Hepatocyte (in vitro differentiated cells): ENCODE measurements around the gene ZPR1.

Experiments
- CTCF ChIP-seq: fragments of 200-600 bp; sonication (generic); IDR thresholded peaks from 2 replicates; pipeline ENCODE4 v1.5.1; 2016; ENCODE audit warnings: antibody characterized with exemption, mild to moderate bottlenecking; ENCODE audit not compliant: poor library complexity
- EZH2 ChIP-seq: fragments of 200-600 bp; sonication (generic); IDR thresholded peaks from 2 replicates; pipeline ENCODE4 v1.6.1; 2016; ENCODE audit warnings: antibody characterized with exemption, mild to moderate bottlenecking, borderline replicate concordance
- EZH2phosphoT487 ChIP-seq: fragments of 200-600 bp; sonication (generic); IDR thresholded peaks from one replicate; pipeline ENCODE4 v1.6.1; 2018; ENCODE audit warnings: antibody characterized with exemption, mild to moderate bottlenecking, low read depth, moderate library complexity; ENCODE audit not compliant: unreplicated experiment, severe bottlenecking

DNA sequence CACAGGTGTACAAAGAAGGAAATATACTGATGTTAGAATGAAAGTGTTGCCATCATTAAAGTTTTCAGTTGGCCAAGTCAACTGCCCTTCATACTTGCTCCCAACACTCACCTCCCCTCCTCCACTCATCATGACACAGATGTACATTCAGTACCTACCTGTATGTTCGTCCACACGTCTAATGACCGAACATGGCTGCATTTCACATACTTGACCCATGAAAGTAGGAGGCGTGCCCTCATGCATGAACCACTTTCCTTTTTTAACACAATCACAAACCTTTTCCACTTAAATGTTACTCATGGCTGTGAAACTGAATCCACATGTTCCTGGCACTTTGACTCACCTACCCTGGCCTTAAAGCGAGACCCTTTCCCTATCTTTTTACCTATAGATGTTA is 11.8 kb downstream of the ZPR1 start:
- TF ChIP-seq EZH2phosphoT487 (no peak), EZH2 (no peak), CTCF (no peak)
